NCI-H748 (cell line): ENCODE measurements around the gene WLS.

ENCODE experiments used
- DNase-seq: peaks from one replicate; lab custom pipeline; 2025; ENCODE audit not compliant: unreplicated experiment; lab: John Stamatoyannopoulos, UW

WLS gene

GRCh38 chr1:68103011-68103545, 129.2 kb downstream of the WLS start:
- peak; percentile 99 for DNase-seq

GRCh38 chr1:68101829-68102228, 130.5 kb downstream of the WLS start:
- no peak for DNase-seq

DNA sequence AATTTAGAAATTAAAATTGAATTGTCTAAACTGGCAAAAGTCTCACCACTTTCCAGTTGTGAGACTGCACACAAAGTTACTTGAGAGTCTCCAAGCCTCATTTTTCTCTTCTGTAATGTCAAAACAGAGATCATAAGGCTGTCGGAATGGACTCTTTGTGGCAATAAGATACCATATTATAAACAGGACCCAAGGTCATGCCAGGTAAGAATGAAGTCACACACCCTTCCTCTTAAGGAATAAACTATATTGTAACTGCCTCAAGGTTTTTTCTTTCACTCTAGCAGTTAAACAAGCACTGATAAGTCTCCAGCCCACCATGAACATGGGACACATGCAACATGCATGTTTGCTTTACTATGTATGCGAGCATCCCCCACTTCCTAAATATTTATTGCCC, 131.8 kb downstream of the WLS start:
- no peak for DNase-seq

- DNase-seq = no peak
Observed at GRCh38 chr1:68093737-68094136, 138.6 kb downstream of the WLS start.

DNA sequence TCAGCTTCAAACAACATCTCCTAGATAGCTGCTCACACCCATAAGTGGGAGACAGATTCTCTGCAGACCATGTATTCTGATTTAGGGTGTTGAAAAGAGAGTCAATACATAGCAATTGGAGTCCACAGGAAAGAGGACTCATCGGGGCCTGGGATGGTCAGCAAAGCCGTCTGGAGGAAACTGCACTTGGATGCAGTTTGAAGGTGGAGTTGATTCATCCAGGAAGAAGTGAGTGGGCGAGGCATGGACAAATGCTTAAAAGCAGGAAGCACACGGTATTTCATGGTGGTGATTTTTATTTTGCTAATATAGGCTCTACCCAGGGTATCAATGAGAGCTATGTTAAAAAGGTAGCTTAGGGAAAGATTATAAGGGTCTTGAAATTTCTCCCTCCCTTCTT, 145.1 kb downstream of the WLS start:
- DNase-seq = no peak

GRCh38 chr1:68085752-68086151, 146.6 kb downstream of the WLS start:
- no peak for DNase-seq

DNA sequence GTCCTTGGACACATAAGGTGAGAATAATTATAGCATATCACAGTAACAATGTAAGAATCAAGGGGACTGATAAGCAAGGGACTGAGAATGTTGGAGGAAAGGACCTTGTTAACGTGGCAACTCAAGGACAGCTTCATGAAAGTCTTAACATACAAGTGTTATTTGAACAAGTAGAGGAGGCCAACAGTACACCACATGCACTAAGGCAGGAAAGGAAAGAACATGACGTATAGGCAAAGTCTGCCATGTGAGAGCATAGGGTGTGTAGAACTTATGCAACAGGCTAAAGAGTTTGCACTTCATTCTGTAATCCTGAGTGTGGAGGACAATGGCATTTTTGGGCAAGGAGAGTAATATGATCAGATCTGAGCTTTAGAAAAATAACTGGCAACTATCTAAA, 148.6 kb downstream of the WLS start:
- no peak for DNase-seq

- DNase-seq = no peak
Observed at GRCh38 chr1:68081775-68082283, 150.5 kb downstream of the WLS start.

GRCh38 chr1:68078647-68079046, 153.7 kb downstream of the WLS start:
- no peak for DNase-seq
